PC-3 (cell line): ENCODE data around the gene CFAP99. TPM values are rescaled to one million over a fixed set of nuclear protein-coding genes. Genes with fewer than 3 reads are reported as not detected.

Source experiments
- ATAC-seq: fragments of 200-7000 bp; cut with Tn5 transposase; 2 replicates; pipeline ENCODE4 v1.9.1; 2020; ENCODE audit warnings: mild to moderate bottlenecking, moderate library complexity
- BruUV-seq: library from RNA; stranded (reverse); fragments of 400-500 nt; replicated peaks from 2 replicates; lab custom pipeline; 2021; lab: Mats Ljungman, UMichigan
- CTCF ChIA-PET: fragments of 300-600 bp; sonication (Branson Sonifier 250); formaldehyde crosslinking; loops from one replicate; lab custom pipeline; 2022; ENCODE audit warnings: antibody characterized with exemption; lab: Charles Lee
- POLR2A ChIA-PET: fragments of 300-600 bp; sonication (Branson Sonifier 250); formaldehyde crosslinking; loops from one replicate; lab custom pipeline; 2022; ENCODE audit warnings: antibody characterized with exemption; ENCODE audit not compliant: unreplicated experiment; lab: Charles Lee
- DNase-seq: peaks from one replicate; pipeline ENCODE4 v3.0.0-alpha.2; 2015
- H2AFZ ChIP-seq: fragments of 300-600 bp; sonication (generic); 2 replicates; pipeline ENCODE4 v1.6.0; 2016; ENCODE audit warnings: antibody characterized with exemption, low read length
- H3F3A ChIP-seq: fragments of 300-600 bp; sonication (generic); one replicate; pipeline ENCODE4 v1.6.0; 2017; ENCODE audit warnings: antibody characterized with exemption, low read length, control low read depth, mild to moderate bottlenecking; ENCODE audit not compliant: unreplicated experiment
- H3K27ac ChIP-seq: fragments of 300-600 bp; sonication (generic); 2 replicates; pipeline ENCODE4 v1.5.1; 2016; ENCODE audit warnings: mild to moderate bottlenecking, low read length
- H3K27me3 ChIP-seq: fragments of 300-600 bp; sonication (generic); 2 replicates; pipeline ENCODE4 v1.6.1; 2016; ENCODE audit warnings: low read length, mixed read lengths
- H3K36me3 ChIP-seq: fragments of 300-600 bp; sonication (generic); 2 replicates; pipeline ENCODE4 v1.6.1; 2016; ENCODE audit warnings: low read depth, mixed run types, low read length, mixed read lengths
- H3K4me1 ChIP-seq: fragments of 300-600 bp; sonication (generic); 2 replicates; pipeline ENCODE4 v1.5.1; 2016; ENCODE audit warnings: low read length; ENCODE audit not compliant: insufficient read depth
- H3K4me2 ChIP-seq: fragments of 300-600 bp; sonication (generic); 2 replicates; pipeline ENCODE4 v1.6.0; 2016; ENCODE audit warnings: low read length
- H3K4me3 ChIP-seq: fragments of 300-600 bp; sonication (generic); 2 replicates; pipeline ENCODE4 v1.5.1; 2016; ENCODE audit warnings: mild to moderate bottlenecking, low read length, mixed read lengths
- H3K79me2 ChIP-seq: fragments of 300-600 bp; sonication (generic); 2 replicates; pipeline ENCODE4 v1.6.1; 2017; ENCODE audit warnings: low read length, mixed read lengths
- H3K9ac ChIP-seq: fragments of 300-600 bp; sonication (generic); 2 replicates; pipeline ENCODE4 v1.6.0; 2016; ENCODE audit warnings: mild to moderate bottlenecking, low read length
- H3K9me2 ChIP-seq: fragments of 300-600 bp; sonication (generic); replicated peaks from 2 replicates; pipeline ENCODE4 v1.6.1; 2016; ENCODE audit warnings: mixed run types, low read length, mixed read lengths
- H3K9me3 ChIP-seq: fragments of 300-600 bp; sonication (generic); 2 replicates; pipeline ENCODE4 v1.6.1; 2016; ENCODE audit warnings: low read length, mixed read lengths
- H4K20me1 ChIP-seq: fragments of 300-600 bp; sonication (generic); 2 replicates; pipeline ENCODE4 v1.6.1; 2016; ENCODE audit warnings: low read length, mixed read lengths
- CTCF ChIP-seq: fragments of 300-600 bp; sonication (generic); conservative IDR thresholded peaks from 2 replicates; pipeline ENCODE4 v1.5.1; 2017; ENCODE audit warnings: antibody characterized with exemption, low read depth, mild to moderate bottlenecking, low read length
- EZH2 ChIP-seq: fragments of 300-600 bp; sonication (generic); IDR thresholded peaks from one replicate; pipeline ENCODE4 v1.6.1; 2017; ENCODE audit warnings: antibody characterized with exemption, mild to moderate bottlenecking, low read length; ENCODE audit not compliant: unreplicated experiment
- EZH2phosphoT487 ChIP-seq: fragments of 300-600 bp; sonication (generic); IDR thresholded peaks from 2 replicates; pipeline ENCODE4 v1.6.1; 2018; ENCODE audit warnings: mild to moderate bottlenecking, antibody characterized with exemption, low read length, borderline replicate concordance
- intact Hi-C: fragments of 100-400 bp; cut with micrococcal nuclease; formaldehyde crosslinking; loops from 2 replicates; pipeline ENCODE4 v1.9.0; 2023
- total RNA-seq: library from RNA; depleted of rRNA; stranded (reverse); fragments of >200 nt; gene quantifications from 2 replicates; pipeline ENCODE4 v1.2.3, GENCODE V29; 2014

CFAP99 gene
- total RNA-seq, 1 experiment from 2014 or later = not detected

- ChIA-PET CTCF (no interaction called here), POLR2A (no interaction called here)
- Histone ChIP-seq H3K27ac (no peak overlapping the region), H3F3A (no peaks in the 10 kb centered on the region), H3K9me3 (no peaks in the 10 kb centered on the region), H2AFZ (no peak overlapping the region), H3K4me3 (no peak overlapping the region), H3K9me2 (no peaks in the 10 kb centered on the region), H3K36me3 (no peaks in the 10 kb centered on the region), H4K20me1 (no peaks in the 10 kb centered on the region), H3K4me2 (no peak overlapping the region), H3K79me2 (no peaks in the 10 kb centered on the region), H3K9ac (no peak overlapping the region), H3K27me3 (no peaks in the 10 kb centered on the region), H3K4me1 (no peaks in the 10 kb centered on the region)
- ATAC-seq = no peak
- no TSS peak for BruUV-seq
- DNase-seq = no peak
- no peak for TF ChIP-seq CTCF
- TF ChIP-seq EZH2 = no peak
- TF ChIP-seq EZH2phosphoT487 = no peak
- intact Hi-C loops = no loop called here
These were observed 32.0 kb upstream of the CFAP99 start for GRCh38 chr4:2386717-2387116.

DNA sequence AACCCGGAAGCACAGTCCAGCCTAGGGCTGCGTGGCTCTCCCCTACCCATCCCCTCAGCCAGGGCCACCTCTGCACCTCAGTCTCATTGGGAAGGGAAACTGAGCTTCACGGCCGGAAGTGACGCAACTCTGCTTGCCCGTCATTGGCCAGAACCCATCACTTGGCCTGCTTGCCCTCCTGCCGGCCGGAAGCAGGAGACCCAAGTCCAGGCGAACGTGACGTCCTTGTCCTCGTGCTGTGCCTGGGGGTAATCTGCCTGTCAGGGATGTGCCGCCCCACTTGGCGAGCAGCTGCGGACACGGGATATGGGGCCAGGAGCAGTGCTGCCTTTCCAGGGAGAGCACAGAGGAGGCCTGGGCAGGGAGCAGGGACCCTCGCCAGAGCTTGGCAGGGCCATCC lies 31.5 kb upstream of the CFAP99 start:
- Histone ChIP-seq H2AFZ (no peak overlapping the region), H3K4me2 (no peak overlapping the region), H3K9me2 (no peaks in the 10 kb centered on the region), H4K20me1 (no peaks in the 10 kb centered on the region), H3K4me3 (no peak overlapping the region), H3K36me3 (no peaks in the 10 kb centered on the region), H3K9me3 (no peaks in the 10 kb centered on the region), H3K4me1 (no peaks in the 10 kb centered on the region), H3K79me2 (no peaks in the 10 kb centered on the region), H3K27ac (no peak overlapping the region), H3F3A (no peaks in the 10 kb centered on the region), H3K27me3 (no peaks in the 10 kb centered on the region), H3K9ac (no peak overlapping the region)
- no TSS peak for BruUV-seq
- POLR2A ChIA-PET = no interaction called here
- no peak for ATAC-seq
- CTCF ChIA-PET = no interaction called here
- no peak for DNase-seq
- TF ChIP-seq CTCF = no peak
- intact Hi-C loops = no loop called here

DNA sequence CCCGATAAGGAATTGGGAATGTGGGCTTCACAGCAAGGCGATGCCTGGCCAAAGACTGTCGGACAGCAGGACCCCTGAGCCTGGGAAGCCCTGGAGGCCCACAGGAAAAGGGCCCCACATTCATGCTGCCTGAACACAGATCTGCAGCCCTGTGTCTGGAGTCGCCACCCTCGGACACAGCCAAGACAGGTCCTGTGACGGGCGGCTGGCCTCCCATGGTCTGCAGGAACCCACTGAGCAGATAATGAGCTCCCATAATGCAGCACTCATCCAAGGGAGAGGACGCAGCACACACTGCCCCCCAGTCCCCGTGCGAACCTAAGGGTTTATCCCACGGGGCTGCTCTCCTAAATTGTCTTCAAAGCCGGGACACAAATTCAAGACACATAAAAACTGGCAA lies 30.9 kb upstream of the CFAP99 start:
- H3K27ac ChIP-seq = no peak overlapping the region
- TF ChIP-seq CTCF (no peak), EZH2 (no peak), EZH2phosphoT487 (no peak)
- intact Hi-C loops = no loop called here
- no peaks in the 10 kb centered on the region for H3K9me3 ChIP-seq
- no TSS peak for BruUV-seq
- no peak for ATAC-seq
- no peaks in the 10 kb centered on the region for H3K79me2 ChIP-seq
- H4K20me1 ChIP-seq = no peaks in the 10 kb centered on the region
- no peak for DNase-seq
- H3K4me1 ChIP-seq = no peaks in the 10 kb centered on the region
- H3K36me3 ChIP-seq = no peaks in the 10 kb centered on the region
- no peaks in the 10 kb centered on the region for H3K27me3 ChIP-seq
- no peaks in the 10 kb centered on the region for H3F3A ChIP-seq
- H3K9me2 ChIP-seq = no peaks in the 10 kb centered on the region
- ChIA-PET POLR2A (no interaction called here), CTCF (no interaction called here)
- no peak overlapping the region for H3K9ac ChIP-seq
- H3K4me3 ChIP-seq = no peak overlapping the region
- H2AFZ ChIP-seq = no peak overlapping the region
- no peak overlapping the region for H3K4me2 ChIP-seq
